HG02678 (cell line): Measurements from ENCODE around the gene RIT2.
"Not testable (repeated sequence)": the region's sequence is repeated elsewhere in the genome, so short reads cannot be mapped to it uniquely, and the experiment has no call there.

ENCODE experiments used
- ATAC-seq: cut with Tn5 transposase; IDR thresholded peaks from one replicate; pipeline ENCODE4 v1.9.1; 2021; ENCODE audit warnings: mild to moderate bottlenecking, moderate library complexity; ENCODE audit not compliant: unreplicated experiment

The RIT2 gene

GRCh38 chr18:42854558-42854957 lies 260.9 kb downstream of the RIT2 start:
- no peak for ATAC-seq

GRCh38 chr18:42850174-42851083 lies 265.1 kb downstream of the RIT2 start:
- no peak for ATAC-seq

DNA sequence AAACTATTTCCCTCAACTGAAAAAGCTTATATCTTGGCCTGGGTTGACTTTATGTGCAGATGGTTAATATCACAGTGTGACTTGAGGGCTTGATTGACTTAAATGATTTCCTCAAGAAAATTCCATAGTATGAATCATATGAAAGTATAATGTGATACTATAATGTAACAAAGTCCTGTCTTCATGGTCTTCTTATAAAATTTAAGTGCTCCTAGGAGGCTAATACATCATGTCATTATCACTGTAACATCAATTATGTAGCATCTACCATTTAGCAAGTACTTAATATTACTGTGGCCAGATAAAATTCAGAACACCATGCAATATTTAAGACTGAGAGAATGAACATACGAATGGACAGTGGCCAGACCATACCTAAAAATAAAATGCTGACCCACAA lies 276.1 kb downstream of the RIT2 start:
- no peak for ATAC-seq

DNA sequence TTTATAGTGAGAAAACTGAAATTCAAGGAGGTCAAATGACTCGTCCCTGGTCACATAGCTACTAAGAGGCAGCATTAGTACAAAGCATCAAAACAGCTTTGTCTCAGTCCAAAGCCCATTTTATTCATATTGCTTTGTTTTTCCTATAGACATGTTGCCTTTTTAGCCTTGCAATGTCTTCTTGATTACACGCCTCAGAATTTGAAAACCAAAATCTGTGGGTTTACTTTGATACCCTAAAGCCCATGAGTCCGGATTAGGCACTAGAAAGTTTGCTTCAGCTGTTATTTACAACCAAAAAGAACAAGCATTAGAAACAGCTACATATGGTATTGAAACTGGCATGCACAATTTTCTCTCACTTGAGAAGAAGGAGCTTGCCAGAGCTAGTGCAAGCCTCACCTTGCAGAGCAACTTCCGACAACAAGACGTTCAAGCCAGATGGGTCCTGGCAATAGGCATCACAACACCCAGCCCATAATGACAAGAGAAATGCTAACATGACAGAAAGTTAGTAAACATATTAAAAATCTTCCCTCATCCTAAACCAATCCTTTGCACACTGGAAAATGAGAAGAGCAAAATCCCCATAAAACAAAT lies 276.8 kb downstream of the RIT2 start:
- ATAC-seq, result no peak

DNA sequence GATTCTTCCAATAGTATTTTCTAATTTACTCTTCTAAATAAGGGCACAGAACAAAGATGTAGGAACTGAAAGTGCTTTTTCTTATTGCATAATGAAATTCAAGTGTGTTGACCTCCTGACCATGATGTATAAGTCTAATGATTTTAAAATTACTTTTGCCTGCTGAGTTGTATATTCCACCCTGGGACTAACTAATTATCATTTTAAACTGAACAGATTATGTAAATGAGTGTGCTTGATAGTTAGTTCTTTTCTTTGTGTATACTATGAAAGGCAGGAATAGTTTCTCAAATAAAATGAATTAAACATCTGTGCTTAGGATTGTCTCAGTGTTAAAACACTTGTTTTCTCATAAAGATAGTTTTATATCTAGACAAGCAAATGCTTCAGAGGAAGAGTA lies 284.5 kb downstream of the RIT2 start:
- no peak for ATAC-seq

GRCh38 chr18:42828881-42829280 lies 286.6 kb downstream of the RIT2 start:
- no peak for ATAC-seq

DNA sequence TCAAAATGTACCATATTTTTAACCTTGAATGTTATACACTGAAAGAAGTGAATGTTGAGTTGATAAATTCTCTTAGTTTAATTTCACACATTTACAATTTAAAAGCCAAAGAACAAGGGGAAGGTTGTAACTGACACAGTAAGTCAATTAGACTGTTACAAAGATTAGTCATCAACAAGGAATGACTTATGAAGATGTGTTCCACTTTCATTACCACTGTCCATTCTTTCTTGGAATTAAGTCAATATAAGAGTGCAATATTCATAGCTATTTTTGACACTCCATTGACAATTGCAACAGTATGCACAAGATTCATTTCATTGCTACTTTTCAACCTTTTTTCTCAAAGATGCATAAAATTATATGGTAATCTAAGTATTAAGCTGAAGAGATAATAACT lies 291.3 kb downstream of the RIT2 start:
- ATAC-seq, result no peak

DNA sequence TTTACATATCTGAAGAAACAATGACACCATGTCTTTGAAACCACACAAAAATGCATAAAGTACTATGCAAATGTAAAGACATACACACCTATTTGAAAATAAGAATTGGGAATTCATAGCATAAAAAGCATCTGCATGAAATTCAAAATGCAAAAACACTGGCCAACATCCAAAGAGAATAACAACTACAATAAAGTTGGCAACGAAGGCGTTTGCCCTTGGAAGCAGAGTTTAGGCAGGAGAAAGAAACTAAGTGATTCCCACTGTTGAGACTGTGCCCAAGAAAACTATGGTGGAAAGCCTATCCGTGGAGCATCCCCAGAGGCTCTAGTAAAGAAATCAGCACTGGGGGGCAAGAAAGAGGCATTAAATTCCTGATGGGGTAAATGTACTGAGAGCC lies 292.8 kb downstream of the RIT2 start:
- no peak for ATAC-seq

- ATAC-seq, result no peak
These were observed 294.0 kb downstream of the RIT2 start for GRCh38 chr18:42821492-42821891.

GRCh38 chr18:42814618-42815017 lies 300.9 kb downstream of the RIT2 start:
- no peak for ATAC-seq

GRCh38 chr18:42814184-42814583 lies 301.3 kb downstream of the RIT2 start:
- no peak for ATAC-seq

DNA sequence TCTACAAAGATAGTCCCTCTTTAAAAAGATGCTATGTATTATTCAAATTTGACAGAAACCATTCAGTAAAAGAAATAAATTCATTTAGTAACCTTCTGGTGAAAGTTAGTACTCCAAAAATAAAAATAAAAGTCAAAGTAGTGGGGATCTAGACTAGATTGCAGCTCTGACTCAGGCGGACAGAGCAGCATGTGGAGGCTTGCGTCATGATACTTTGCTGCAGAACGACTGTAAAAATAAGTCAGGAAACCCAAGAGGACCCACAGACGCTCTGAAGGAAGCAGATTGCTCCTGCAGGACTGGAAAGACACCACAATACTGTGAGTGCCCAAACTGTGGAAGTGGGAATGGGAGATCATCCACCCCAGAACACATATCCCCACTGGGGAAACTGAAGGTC lies 301.9 kb downstream of the RIT2 start:
- no peak for ATAC-seq

- ATAC-seq, result no peak
These were observed 307.6 kb downstream of the RIT2 start for GRCh38 chr18:42807887-42808286.

- ATAC-seq, result no peak
These were observed 313.8 kb downstream of the RIT2 start for GRCh38 chr18:42801706-42802105.

DNA sequence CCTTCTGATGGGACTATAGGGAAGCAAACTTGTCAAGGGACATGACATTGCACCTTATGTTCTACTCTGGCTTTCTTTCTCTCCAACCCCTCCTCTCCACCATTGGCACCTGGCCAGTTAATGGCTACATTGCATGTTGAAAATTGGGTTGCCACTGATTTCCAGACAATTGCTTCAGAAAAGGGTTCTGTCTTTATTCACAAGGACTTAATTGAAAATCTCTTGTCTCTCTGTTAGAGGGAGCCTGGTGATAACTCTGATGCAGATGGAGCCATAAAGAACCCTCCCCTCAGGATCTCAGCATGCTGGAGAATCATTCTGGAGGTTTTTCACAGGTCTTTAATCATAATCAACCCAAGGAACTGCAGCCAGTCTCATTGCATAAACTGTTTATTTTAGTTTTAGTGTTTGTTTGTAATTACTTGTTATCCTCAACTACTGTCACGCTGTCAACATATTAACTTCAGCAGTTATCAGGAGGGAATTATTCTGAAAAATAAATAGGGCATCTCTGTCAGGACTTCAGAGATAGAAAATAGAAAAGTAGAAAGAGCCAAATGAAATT lies 316.8 kb downstream of the RIT2 start:
- no peak for ATAC-seq

DNA sequence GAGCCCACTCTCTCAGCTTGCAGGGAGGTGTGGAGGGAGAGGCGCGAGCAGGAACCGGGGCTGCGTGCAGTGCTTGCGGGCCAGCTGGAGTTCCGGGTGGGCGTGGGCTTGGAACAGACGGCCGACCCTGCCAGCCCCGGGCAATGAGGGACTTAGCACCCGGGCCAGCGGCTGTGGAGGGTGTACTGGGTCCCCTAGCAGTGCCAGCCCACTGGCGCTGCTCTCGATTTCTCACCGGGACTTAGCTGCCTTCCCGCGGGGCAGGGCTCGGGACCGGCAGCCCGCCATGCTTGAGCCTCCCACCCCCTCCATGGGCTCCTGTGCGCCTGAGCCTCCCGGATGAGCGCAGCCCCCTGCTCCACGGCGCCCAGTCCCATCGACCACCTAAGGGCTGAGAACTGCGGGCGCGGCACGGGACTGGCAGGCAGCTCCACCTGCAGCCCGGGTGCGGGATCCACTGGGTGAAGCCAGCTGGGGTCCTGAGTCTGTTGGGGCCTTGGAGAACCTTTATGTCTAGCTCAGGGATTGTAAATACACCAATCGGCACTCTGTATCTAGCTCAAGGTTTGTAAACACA lies 320.2 kb downstream of the RIT2 start:
- ATAC-seq, result not testable (repeated sequence)

DNA sequence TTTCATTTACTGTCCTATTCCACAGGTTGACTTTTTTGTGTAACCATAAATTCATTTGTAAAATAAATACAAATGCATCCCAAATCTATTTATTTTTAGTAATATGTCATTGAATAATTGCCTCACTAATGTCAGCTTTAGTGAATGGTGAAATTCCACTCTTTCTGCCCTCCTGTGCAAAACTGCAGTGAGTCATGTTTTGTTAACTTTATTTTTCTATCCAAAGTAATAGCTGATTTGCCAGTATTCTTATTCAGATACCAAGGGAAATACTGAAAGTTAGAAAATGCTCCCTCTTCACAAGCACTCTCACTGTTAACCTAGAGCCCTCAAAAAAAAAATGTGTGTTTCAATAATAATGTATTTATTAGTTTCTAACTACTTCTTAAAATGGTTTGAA lies 322.8 kb downstream of the RIT2 start:
- no peak for ATAC-seq

- ATAC-seq, result no peak
These were observed 330.9 kb downstream of the RIT2 start for GRCh38 chr18:42784632-42785031.

- no peak for ATAC-seq
These were observed 332.6 kb downstream of the RIT2 start for GRCh38 chr18:42782929-42783328.

GRCh38 chr18:42781298-42781815 lies 334.1 kb downstream of the RIT2 start:
- no peak for ATAC-seq

GRCh38 chr18:42780171-42780570 lies 335.3 kb downstream of the RIT2 start:
- ATAC-seq, result no peak
